HG03378 (cell line): ENCODE data around the gene SLC24A4.
"Not testable (repeated sequence)": the region's sequence is repeated elsewhere in the genome, so short reads cannot be mapped to it uniquely, and the experiment has no call there.

ENCODE experiments used
- ATAC-seq: cut with Tn5 transposase; IDR thresholded peaks from one replicate; pipeline ENCODE4 v1.9.1; 2021; ENCODE audit warnings: mild to moderate bottlenecking, moderate library complexity; ENCODE audit not compliant: unreplicated experiment

The SLC24A4 gene

DNA sequence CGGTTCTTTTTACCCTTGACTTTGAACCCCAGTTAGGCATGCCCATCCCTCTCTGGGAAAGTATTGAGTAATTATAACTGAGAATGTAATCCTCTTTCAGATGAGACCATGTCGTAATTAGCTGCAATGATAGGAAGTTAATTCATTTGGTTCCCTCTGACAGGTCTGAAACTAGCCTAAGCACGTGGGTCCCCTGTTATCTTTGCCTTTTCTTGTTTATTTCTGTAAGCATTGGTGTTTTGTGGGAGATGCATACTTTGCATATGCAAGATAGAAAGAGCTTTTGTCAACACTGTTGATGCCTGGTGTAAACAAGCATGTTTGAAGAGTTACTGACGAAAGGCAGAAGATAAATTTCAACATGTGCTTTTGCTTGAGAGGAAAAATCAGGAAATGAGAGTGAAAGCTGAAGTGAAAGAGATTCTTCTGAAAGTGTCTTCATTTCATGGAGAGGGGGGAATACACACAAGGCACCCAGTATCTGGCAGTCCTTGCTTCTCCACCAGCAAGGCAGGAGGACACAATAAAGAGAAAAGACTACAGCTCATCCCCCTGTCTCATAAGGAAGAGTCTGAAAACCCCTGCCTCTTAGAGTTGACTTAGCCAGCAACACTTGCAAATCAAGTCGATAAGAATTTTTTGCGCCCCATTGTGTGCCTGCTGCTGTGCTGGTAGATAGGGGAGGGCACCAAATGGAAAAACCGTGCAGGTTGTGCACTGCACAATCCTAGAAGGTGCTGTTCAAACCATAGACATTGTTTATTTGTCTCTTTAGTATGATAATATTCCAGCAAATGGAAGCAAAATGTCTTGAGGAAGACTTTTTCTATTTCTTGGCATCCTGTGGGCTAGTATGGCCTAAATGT, 77.8 kb downstream of the SLC24A4 start:
- peak; percentile 66 for ATAC-seq

DNA sequence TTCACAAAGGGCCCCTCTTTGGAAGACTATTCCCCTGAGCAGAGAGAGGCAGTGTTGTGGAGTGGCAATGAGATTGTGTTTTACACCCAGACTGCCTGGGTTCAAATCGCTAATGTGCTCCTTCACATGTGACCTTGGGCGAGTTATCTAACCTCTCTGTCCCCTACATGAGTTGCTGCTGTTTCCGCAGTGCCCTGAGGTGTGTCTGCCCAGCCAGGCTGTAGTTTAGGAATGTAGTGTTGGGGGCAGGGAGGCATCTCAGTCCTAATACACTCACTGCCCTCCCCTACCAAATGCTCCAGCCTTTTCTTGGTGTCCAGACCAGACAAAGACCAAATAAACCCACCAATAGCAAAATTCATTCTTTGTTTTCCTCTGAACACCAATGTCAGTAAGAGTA, 78.6 kb downstream of the SLC24A4 start:
- ATAC-seq, result no peak

DNA sequence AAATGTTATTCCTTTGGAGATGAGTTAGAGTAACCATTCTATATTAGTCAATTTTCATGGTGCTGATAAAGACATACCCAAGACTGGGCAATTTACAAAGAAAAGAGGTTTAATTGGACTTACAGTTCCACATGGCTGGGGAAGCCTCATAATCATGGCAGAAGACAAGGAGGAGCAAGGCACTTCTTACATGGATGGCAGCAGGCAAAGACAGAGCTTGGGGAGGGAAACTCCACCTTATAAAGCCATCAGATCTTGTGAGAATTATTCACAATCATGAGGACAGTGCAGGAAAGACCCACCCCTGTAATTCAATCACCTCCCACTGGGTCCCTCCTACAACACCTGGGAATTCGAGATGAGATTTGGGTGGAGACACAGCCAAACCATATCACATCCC, 79.5 kb downstream of the SLC24A4 start:
- ATAC-seq, result not testable (repeated sequence)

DNA sequence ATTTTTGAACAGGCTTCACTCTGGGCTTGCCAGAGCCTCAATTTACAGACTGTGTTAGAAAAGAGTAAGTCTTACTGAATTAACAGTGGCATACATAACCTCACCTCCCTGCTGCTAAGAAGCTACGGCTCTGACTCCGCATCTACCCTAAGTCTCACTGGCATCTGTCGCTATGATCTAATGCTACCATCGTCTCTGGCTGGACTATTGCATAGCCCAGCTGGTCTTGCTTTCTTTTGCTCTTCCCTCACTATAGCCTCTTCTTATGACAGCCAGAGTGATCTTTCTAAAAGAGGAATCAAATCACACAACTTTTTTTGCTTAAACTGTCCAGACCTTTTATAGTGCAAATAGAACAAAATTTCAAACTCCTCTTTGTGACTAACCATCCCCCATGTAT, 81.1 kb downstream of the SLC24A4 start:
- ATAC-seq, result no peak

DNA sequence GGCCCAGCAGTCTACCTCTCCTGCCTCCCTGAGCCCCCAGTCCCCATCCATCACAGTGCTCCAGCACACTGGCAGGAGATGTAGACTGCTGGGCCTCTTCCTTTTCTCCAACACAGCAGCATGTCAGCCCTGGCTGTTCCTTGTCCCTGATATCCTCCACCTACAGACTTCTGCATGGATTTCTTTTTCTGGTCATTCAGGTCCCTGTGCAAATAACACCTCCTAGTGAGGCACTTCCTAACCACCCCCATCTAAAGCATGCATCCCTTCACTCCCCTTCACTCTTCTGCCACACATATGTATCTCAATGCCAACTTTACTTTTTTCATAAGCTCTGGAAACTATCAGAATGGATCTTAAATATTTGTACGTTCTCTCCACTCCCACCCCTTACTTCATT, 81.5 kb downstream of the SLC24A4 start:
- no peak for ATAC-seq

DNA sequence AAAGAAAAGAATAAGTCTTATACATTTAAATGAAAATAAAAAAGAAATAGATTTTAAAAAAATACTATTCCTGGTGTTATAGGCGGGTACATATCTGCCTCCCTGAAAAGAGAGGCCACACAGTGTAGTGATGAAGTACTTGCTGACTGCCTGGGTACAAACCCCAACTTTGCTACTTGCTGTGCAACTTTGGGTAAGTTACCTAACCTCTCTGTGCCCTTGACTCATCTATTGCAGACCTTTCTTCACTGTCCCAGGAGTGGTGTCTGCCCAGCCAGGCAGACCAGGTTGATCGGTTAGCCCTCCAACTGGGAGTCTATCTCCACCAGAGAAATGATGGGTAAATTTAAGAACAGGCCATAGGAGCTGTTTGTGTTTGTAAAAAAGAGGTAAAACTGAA, 82.0 kb downstream of the SLC24A4 start:
- ATAC-seq, result no peak

DNA sequence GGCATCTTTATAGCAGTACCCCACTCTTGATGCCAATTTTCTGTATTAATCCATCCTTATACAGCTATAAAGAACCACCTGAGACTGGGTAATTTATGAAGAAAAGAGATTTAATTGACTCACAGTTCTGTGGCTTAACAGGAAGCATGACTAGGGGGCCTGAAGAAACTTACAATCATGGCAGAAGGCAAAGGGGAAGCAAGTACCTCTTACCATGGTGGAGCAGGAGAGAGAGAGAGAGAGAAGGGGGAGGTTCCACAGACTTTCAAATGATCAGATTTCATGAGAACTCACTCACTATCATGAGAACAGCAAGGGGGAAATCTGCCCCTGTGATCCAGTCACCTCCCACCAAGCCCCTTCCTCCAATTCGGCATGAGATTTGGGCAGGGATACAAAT, 84.4 kb downstream of the SLC24A4 start:
- ATAC-seq, result no peak

DNA sequence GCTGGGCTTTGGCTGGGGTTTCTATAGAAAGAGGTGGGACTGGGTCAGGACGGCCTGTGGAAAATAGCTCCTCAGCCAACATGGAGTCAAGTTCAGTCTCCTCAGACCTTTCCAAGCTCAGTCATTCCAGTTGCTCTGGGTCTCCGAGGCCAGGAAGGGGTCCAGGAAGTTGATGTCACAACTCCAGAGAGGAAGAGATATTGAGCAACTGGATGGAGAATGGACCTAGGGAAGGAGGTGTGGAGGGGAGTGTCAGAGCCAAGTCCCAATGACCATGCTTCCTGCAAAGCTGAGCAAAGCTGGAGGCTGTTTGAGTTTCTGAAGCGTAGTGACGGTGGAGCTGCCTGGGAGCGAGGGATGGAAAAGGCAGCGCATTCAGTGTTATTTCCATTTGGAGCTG, 86.1 kb downstream of the SLC24A4 start:
- ATAC-seq, result no peak

DNA sequence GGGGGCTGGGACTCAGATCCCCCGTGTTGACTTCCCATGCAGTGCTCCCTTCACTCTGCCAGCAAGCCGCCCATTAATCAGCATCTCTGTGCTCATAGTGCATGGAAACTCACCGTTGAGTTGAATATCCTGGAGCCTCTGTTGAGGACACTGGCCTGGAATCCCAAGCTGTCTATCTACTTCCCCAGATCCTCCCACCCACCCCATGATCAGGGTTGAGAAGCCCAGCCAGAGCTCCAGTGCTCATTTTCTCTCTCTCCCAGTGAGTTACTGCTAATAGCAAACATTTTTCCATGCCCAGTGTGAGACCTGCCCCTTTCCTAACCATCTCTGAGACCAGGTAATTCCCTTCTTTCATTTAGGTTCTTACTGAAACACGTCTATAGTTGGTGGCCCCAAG, 88.2 kb downstream of the SLC24A4 start:
- ATAC-seq, result no peak

DNA sequence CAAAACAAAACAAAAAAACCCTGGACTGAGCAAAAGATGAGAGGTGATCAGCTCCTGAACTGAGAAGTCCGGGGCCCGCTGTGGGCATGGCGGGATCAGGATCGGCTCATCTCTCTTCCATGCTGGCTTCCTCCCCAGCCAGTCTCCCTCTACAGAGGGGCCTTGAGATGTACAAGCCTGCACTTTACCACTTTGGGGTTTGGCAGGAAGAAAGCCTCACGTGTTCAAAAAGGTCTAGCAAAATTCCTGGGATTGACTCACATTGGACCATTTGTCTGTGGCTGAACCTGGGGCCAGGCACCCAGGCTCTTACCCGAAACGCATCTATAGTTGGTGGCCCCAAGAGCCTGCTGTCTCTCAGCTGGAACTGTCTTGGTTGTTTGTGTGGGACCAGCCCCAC, 89.0 kb downstream of the SLC24A4 start:
- no peak for ATAC-seq

DNA sequence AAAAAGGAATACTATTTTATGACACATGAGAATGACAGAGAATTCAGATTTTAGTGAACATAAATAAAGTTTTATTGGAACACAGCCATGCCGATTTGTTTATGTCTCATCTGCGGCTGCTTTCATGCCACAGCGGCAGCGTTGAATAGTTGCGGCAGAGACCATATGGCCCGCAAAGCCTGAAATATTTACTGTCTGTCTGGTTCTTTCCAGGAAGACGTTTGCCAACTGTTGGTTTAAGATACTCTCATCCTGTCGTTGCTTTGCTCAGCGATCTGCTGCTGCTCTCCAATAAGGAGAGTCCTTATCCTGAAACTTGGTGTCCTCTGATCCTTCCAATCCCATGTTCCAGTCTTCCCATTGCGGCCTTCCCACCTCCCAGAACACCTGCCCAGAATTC, 89.9 kb downstream of the SLC24A4 start:
- no peak for ATAC-seq

DNA sequence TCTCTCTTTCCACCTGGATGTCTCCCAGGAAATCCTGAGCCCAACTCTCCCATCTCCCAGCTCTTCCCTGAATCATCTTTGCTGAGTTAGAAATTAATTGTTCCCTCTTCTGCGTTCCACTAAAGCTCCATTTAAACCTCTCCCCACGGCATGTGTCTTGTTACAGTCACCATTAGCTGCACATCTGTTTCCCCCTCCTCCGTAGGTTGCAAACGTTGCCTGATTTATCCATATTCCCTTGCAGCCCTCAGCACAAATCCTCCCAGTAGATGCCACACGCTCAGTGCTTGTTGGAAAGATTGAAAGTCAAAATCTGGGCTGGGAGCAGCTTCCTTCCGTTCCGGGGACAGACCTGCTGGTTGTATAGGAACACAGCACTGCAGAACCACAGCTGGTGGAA, 90.4 kb downstream of the SLC24A4 start:
- ATAC-seq, result no peak

DNA sequence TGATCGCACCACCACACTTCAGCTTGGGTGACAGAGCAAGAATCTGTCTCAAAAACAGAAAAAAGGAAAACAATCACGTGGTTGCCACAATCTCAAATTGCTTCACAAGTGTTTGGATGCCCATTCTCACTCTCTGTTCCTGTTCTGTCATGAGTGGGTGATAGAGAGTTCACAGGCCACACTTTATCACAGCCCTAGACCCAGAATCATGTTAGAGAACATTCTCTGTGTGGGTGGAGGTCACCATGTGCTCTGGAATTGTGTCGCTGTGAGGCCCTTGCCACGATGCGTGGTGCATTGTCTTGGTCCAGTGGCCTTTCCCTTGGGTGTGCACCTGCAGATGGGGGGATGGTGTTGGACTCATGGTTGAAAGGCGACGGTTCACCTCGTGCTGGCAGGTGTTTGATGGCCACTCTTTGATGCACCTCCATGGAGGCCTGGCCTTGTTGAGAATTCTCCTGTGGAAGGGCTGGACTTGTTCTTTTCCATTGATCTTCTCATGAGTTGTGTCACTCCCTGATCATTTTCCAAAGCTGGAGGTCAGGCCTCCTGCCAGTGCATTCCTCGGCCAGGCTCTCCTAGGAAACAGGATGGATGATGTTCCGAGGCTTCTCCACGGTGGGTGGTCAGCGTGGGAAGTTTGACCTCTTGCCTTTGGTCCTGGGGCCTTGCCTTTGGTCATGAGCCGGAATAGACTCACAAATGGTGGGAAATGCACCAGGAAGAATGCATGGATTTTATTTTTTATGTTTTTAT, 91.9 kb downstream of the SLC24A4 start:
- ATAC-seq, result no peak

DNA sequence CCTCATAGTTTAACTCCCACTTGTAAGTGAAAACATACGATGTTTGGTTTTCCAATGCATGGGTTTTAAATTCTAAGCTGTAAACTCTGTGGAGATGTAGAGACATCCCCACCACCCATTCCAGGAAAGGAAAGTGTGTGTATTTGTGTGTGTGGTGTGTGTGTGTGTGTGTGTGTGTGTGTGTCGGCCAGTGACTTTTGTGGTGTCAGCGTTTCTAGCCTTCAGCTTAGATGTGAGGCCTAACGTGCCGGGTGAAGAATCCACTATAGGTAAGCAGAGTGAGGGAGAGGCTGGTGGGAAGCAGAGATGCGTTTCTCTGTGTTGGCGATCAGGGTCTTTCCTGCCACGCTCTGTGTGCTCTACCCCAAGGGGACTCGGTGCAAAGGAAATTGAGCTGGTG, 93.0 kb downstream of the SLC24A4 start:
- ATAC-seq, result no peak

DNA sequence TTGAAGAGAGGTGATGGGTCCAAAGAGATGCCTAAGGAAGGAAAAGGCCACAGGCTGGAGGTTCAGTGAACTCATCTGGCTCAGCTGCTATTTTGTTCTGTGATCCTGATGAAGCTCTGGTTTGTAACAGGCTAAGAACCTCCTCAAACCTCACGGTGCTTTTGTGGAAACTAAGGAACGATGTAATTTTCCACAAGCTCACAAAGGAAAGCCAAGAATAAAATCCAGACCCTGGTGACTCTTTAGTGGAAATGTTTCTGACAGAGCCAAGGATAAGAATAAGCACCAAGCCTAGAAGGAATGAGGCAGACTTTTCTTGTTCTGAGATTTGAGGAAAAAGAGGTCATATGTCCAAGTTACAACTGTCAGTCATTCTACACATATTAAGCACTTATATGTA, 93.6 kb downstream of the SLC24A4 start:
- ATAC-seq, result no peak

DNA sequence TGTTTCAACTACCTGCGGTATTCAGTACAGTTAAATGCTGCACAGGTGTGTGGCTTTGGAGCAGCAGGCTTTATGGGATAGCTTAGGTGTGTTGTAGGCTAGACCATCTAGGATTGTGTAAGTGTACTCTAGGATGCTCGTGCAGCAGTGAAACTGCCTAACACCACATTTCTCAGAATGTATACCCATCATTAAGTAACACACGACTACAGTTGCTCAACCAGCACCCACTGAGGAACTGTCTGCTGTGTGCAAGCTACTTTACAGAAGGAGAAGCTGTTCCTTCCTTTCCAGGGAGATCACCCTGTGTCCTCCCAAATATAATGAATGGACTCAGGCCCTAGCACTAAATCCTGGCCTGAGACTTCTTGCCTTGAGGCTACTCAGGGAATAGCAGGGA, 94.8 kb downstream of the SLC24A4 start:
- no peak for ATAC-seq

DNA sequence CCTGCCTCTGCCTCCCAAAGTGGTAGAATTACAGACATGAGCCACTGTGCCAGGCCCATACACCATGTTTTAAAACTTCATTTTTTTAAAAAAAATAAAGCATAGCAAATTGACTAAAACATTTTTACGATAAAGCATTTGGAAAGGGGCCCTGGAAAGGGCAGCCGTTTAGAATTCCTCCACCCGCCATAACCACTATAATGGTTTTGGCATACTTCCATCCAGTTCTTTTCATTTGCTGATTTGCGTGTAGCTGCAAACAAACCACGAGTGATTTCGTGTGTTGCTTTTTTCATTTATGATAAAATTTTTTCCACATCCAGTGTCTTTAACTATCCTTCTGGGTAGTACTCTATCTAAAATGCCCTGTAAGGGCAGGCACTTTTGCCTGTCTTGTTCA, 98.8 kb downstream of the SLC24A4 start:
- ATAC-seq, result no peak

DNA sequence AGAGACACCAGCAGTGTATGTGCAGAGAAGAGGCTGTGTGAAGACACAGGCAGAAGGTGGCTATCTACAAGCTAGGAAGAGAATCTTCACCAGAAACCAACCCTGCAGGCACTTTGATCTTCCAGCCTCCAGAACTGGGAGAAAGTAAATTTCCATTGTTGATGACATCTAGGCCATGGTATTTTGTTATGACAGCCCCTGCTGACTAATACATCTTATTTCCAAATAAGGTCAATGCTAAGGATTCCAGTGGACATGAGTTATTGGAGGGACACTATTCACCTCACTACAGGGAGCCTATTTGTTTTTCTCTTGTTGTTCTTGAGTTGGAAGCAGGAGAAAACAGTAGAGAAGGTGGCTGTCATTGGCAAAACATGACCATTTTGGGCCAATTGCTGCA, 102.1 kb downstream of the SLC24A4 start:
- no peak for ATAC-seq

DNA sequence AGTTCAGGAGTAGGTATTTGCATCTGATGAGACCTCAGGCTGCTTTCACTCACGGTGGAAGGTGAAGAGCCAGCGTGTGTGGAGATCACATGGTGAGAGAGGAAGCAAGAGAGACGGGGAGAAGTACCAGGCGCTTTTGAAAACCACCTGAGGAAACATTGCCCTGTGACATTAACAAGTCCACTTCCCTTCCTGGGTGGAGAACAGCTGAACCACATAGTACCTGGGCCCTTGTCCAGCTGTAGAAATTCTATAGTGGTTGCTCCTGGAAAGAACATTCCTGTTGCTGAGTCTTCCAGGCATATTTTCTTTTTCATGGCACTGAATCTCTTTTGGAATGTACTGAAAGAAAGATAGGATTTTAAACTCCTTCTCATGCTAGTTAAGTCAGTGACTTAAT, 103.3 kb downstream of the SLC24A4 start:
- no peak for ATAC-seq

DNA sequence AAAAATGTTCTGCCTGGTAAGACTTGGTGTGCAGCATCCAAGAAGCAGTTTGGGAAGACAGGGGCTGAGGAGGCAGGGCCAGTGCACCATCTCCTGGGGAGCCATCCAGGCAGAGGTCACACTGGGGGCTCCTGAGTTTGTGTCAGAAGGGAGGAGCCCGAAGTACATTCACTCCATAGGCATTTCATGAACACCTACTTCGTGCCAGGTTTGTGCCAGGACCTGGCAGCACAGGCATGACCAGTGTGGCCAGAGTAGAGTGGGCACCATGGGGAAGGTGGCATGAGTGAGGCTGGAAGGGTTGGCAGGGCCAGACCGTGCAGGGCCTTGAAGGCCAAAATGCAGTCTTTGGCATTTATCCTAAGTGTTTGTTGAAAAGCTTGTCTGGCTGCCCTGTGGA, 104.1 kb downstream of the SLC24A4 start:
- no peak for ATAC-seq

DNA sequence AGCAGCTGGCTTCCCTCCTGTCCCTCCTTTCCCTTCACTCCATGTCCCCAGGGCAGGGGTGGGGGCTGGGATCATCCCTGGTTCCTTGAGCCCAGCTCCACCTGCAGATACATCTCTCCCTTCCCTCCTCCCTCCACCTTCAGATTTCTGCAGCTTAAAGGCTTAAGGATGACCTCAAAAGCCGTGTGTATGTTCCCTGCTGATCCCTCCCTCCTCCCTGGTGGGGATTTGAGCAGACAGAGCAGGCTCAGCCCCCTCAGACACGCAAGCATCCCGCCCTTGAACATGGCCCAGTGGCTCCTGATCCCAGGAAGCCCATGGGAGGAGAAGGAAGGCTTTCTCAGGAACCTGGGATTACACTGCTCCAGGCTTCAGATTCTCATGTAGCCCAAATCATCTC, 107.7 kb downstream of the SLC24A4 start:
- no peak for ATAC-seq

DNA sequence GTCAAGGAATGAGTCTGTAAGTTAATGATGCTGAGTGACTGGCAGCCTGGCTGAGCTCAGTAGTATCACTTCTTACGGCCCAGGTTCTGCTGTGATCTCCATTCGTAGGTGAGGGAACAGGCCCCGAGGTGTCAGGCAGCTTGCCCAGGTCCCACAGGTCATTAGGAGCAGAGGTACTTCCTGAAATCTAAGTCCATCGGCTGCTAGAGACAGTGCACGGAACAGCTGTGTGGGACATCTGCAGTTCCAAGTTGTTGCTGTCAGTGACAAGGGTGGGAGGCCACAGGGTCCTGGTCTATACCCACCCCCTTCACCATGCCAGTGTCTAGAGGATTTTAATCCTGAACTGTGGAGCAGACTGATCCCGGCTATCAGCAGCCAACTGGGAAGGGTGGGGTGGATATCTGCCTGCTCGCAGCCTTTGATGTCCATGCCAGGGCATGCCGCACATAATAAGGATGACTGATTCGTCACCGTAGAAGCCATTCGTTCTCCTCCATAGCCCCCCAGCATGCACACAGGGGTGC, 108.3 kb downstream of the SLC24A4 start:
- no peak for ATAC-seq
